ENCODE data around the gene RAB37. TPM values are rescaled to one million over a fixed set of nuclear protein-coding genes. Genes with fewer than 3 reads are reported as not detected.

The RAB37 gene
- total and polyA plus RNA-seq, 8 donors: 2.0 to 42.9 (median 5.3) TPM; not detected in 3

GRCh38 chr17:74742153-74742515, 5.1 kb downstream of the RAB37 start:
- H3K27ac ChIP-seq: peak overlapping the region in 2 of 5 donors; percentile 52 to 53
- no peak overlapping the region for H3K4me3 ChIP-seq
- WGBS, 5 donors: 25 to 40% (median 31%) methylated on average over 4 of the region's 4 CpGs
- intact Hi-C loops (cut with DNase I; ENCODE audit: low total_unique reads): loop anchor here (5.0 kb wide), 1 partner anchor 120 kb away; no protein-coding TSS in a partner anchor
- H3K4me1 ChIP-seq: peaks cover 26 to 99% (median 63%) of the 10 kb centered on the region in 4 donors
- DNase-seq: peak in 1 of 2 donors; percentile 48
- TF ChIP-seq CTCF (IDR thresholded peaks at IDR 0.05): no peak
- TF ChIP-seq EP300 (IDR thresholded peaks at IDR 0.05): no peak
- no peak for TF ChIP-seq POLR2AphosphoS5 (IDR thresholded peaks at IDR 0.05)
- TF ChIP-seq POLR2A (IDR thresholded peaks at IDR 0.05): no peak
- no peaks in the 10 kb centered on the region for H3K9me3 ChIP-seq
- peaks cover 5 to 50% (median 24%) of the 10 kb centered on the region in 3 donors for H3K27me3 ChIP-seq
- H3K36me3 ChIP-seq: no peaks in the 10 kb centered on the region

GRCh38 chr17:74742978-74743545, 6.0 kb downstream of the RAB37 start:
- H3K4me1 ChIP-seq: peaks cover 23 to 98% (median 63%) of the 10 kb centered on the region in 4 donors
- WGBS, 5 donors: 82 to 88% (median 87%) methylated on average over 9 of the region's 9 CpGs
- TF ChIP-seq CTCF (IDR thresholded peaks at IDR 0.05) (no peak), EP300 (IDR thresholded peaks at IDR 0.05) (no peak), POLR2A (IDR thresholded peaks at IDR 0.05) (no peak), POLR2AphosphoS5 (IDR thresholded peaks at IDR 0.05) (no peak)
- H3K27me3 ChIP-seq: peaks cover 5 to 41% (median 15%) of the 10 kb centered on the region in 3 donors
- intact Hi-C loops (cut with DNase I; ENCODE audit: low total_unique reads): loop anchor here (5.0 kb wide), 1 partner anchor 119 kb away; no protein-coding TSS in a partner anchor
- peak overlapping the region in 3 of 5 donors; percentile 2 to 52 (median 26) for H3K27ac ChIP-seq
- DNase-seq: peak in 1 of 2 donors; percentile 4
- no peaks in the 10 kb centered on the region for H3K9me3 ChIP-seq
- H3K36me3 ChIP-seq: no peaks in the 10 kb centered on the region
- H3K4me3 ChIP-seq: no peak overlapping the region

- WGBS, 5 donors: 58 to 70% (median 67%) methylated on average over 2 of the region's 2 CpGs
- no peak for DNase-seq
- H3K9me3 ChIP-seq: no peaks in the 10 kb centered on the region
- no peak for TF ChIP-seq EP300 (IDR thresholded peaks at IDR 0.05)
- TF ChIP-seq POLR2AphosphoS5 (IDR thresholded peaks at IDR 0.05): no peak
- TF ChIP-seq CTCF (IDR thresholded peaks at IDR 0.05): no peak
- TF ChIP-seq POLR2A (IDR thresholded peaks at IDR 0.05): no peak
- peak overlapping the region in 2 of 5 donors; percentile 52 to 82 for H3K27ac ChIP-seq
- no peaks in the 10 kb centered on the region for H3K36me3 ChIP-seq
- H3K4me3 ChIP-seq: no peak overlapping the region
- peaks cover 17 to 91% (median 58%) of the 10 kb centered on the region in 4 donors for H3K4me1 ChIP-seq
- peaks cover under 1 to 34% (median 8%) of the 10 kb centered on the region in 3 donors for H3K27me3 ChIP-seq
- intact Hi-C loops (cut with DNase I; ENCODE audit: low total_unique reads): loop anchor here (5.0 kb wide), 1 partner anchor 119 kb away; no protein-coding TSS in a partner anchor
These were observed 6.7 kb downstream of the RAB37 start for GRCh38 chr17:74743755-74744154.

GRCh38 chr17:74744349-74744713, 7.3 kb downstream of the RAB37 start:
- no peaks in the 10 kb centered on the region for H3K36me3 ChIP-seq
- H3K4me3 ChIP-seq: no peak overlapping the region
- no peak for DNase-seq
- no peaks in the 10 kb centered on the region for H3K9me3 ChIP-seq
- 20 to 53% (median 48%) methylated on average over 1 to 2 of the region's 2 CpGs for WGBS, 5 donors
- peaks cover 17 to 85% (median 57%) of the 10 kb centered on the region in 4 donors for H3K4me1 ChIP-seq
- peaks cover 0 to 28% (median 8%) of the 10 kb centered on the region in 3 donors for H3K27me3 ChIP-seq
- intact Hi-C loops (cut with DNase I; ENCODE audit: low total_unique reads): loop anchor here (5.0 kb wide), 1 partner anchor 118 kb away; no protein-coding TSS in a partner anchor
- TF ChIP-seq EP300 (IDR thresholded peaks at IDR 0.05): no peak
- TF ChIP-seq CTCF (IDR thresholded peaks at IDR 0.05): no peak
- no peak for TF ChIP-seq POLR2A (IDR thresholded peaks at IDR 0.05)
- no peak for TF ChIP-seq POLR2AphosphoS5 (IDR thresholded peaks at IDR 0.05)
- H3K27ac ChIP-seq: peak overlapping the region in 4 of 5 donors; percentile 74 to 82 (median 79)
